Loucy (cell line): ENCODE results near the gene FAM193B.

ENCODE experiments used
- CTCF ChIP-seq: fragments of 200-600 bp; sonication (generic); conservative IDR thresholded peaks from 2 replicates; pipeline ENCODE4 v1.5.1; 2014; ENCODE audit warnings: mild to moderate bottlenecking, antibody characterized with exemption, low read length
- EZH2phosphoT487 ChIP-seq: fragments of 200-600 bp; IDR thresholded peaks from 2 replicates; pipeline ENCODE4 v1.6.1; 2018; ENCODE audit warnings: antibody characterized with exemption, mild to moderate bottlenecking, moderate library complexity, borderline replicate concordance

GRCh38 chr5:177516601-177517568, 37.5 kb downstream of the FAM193B start, which contains the start of gene DDX41:
- no peak for TF ChIP-seq CTCF
- no peak for TF ChIP-seq EZH2phosphoT487
